NCI-H748 treated with DMSO at 0.1 percent for 48 hours (cell line): ENCODE data around the gene CRYGD.

Experiments used
- DNase-seq: peaks from one replicate; lab custom pipeline; 2025; lab: John Stamatoyannopoulos, UW

The CRYGD gene

DNA sequence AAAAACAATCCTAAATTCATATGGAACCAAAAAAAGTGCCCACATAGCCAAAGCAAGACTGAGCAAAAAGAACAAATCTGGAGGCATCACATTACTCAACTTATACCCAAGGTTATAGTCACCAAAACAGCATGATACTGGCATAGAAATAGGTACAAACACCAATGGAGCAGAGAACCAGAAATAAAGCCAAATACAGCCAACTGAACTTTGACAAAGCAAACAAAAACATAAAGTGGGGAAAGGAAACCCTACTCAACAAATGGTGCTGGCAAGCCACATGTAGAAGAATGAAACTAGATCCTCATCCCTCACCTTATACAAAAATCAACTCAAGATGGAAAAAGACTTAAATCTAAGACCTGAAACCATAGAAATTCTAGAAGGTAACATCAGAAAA is 40.5 kb downstream of the CRYGD start:
- DNase-seq = no peak

DNA sequence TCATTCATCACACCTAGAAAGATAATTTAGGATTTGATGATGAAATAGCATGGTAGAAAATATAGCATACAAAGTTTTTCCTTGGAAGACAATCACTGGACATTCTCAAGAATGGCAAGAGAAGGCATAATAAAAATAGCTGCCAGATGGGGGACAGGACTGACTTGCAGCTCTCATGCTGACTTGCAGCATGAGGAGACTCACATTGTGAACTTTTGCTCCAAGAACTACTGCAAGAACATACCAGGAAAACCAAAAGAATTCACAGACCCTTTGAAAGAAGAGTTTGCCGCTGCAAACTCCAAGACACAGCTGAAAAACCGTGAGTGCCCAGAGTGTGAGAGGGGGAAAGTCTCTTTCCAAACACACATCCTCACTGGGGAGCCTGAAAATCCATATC is 47.0 kb downstream of the CRYGD start:
- no peak for DNase-seq

DNA sequence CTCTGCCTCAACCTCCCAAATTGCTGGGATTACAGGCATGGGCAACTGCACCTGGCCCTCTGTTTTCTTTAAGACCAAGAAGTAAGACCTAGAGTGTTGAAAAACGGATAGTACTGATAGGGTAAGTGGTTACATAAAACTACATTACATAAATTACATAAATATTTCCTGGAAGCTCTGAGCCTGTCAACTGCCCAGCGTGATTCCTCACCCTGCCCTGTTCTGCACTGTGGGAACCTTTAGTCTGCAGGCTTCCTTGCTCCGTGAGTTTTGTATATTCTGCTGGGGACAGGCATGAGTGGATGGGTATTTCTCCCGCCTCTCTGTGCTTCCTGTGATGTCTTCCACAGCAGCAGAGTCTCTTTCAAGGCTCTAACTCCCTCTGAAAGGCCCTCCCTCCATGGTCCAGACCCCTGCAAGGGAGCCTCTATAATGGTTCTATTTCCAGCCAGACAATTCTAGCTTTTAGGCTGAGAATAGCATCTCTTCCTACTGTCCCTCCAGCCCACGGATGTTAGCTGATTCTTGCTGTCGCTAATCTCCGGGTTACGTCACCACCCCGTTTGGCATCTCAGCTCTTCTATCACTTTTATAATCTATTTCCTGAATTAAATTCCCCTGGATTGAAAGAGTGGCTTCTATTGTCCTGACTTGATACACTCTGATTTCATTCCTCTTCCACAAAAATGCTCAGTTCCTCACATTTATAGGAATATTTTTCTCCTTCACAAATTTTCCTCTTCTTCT is 49.5 kb downstream of the CRYGD start:
- DNase-seq = no peak

DNA sequence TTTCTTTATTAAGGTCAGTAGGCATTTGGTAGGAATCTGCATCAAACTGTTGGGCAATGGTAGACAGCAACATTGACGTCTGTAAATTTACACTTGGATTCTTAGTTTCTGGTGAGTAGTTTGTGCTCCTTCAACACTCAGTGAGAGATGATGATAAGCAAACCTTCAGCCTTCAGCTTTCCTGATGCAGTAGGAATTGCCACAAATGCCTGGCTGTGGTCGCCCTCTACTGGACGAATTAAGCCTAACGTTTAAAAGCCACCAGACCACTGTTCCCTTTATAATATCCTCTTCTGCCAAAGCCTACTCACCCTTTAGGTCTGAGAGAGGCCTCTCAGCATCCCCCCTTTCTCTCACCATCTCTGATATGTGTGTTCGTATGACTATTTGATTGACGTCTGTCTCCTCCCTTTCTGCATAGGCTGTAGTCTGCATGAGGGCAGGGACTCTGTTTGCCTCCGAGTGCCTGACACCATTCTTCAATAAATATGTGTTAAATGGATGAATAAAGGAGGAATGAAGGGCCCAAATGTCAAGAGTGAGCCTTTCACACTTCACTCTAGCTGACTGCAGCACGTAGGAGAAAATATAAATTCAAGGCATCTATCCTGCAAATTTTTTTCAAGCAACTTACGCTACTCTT is 52.0 kb downstream of the CRYGD start:
- peak; percentile 47 for DNase-seq
